Stimulated activated CD4-positive, alpha-beta T cell treated with anti-CD3 and anti-CD28 coated beads, Interleukin-1b, Interleukin-23, amount 100 ng/mL, for 24 hours (primary cell): ENCODE results near the gene HOXB9.

ENCODE experiments used
- DNase-seq, 4 experiments: peaks; one replicate each; pipeline ENCODE4 v3.0.0-alpha.2; 2020; ENCODE audit warnings: low read depth in 4 of 4, low spot score in 1 of 4

The HOXB9 gene

GRCh38 chr17:48626245-48627117 lies at the start of gene HOXB9:
Gene HOXB9, minus strand, starts transcription at chr17:48626358. Its CDS starts 89 bp downstream, at chr17:48626269.
- no peak for DNase-seq

- no peak for DNase-seq
Observed at GRCh38 chr17:48672340-48672739, 46.2 kb upstream of the HOXB9 start.

- DNase-seq = peak; percentile 49 to 60 (median 54)
Observed at GRCh38 chr17:48671697-48672171, 45.6 kb upstream of the HOXB9 start.

GRCh38 chr17:48663134-48663924 lies 37.2 kb upstream of the HOXB9 start:
- DNase-seq = no peak

- no peak for DNase-seq
Observed at GRCh38 chr17:48655913-48656312, 29.8 kb upstream of the HOXB9 start.

GRCh38 chr17:48649741-48650140 lies 23.6 kb upstream of the HOXB9 start:
- no peak for DNase-seq

GRCh38 chr17:48647963-48648245 lies 21.7 kb upstream of the HOXB9 start:
- no peak for DNase-seq

GRCh38 chr17:48647103-48647962 lies 21.2 kb upstream of the HOXB9 start:
- DNase-seq = no peak

GRCh38 chr17:48646183-48647102 lies 20.3 kb upstream of the HOXB9 start:
- peak in 1 of 4 experiments; percentile 13 for DNase-seq

GRCh38 chr17:48645639-48646182 lies 19.6 kb upstream of the HOXB9 start:
- DNase-seq = no peak

GRCh38 chr17:48644910-48645557 lies 18.9 kb upstream of the HOXB9 start:
- no peak for DNase-seq

- no peak for DNase-seq
Observed at GRCh38 chr17:48644159-48644558, 18.0 kb upstream of the HOXB9 start.

- DNase-seq = no peak
Observed at GRCh38 chr17:48643697-48644012, 17.5 kb upstream of the HOXB9 start.

GRCh38 chr17:48642843-48643696 lies 16.9 kb upstream of the HOXB9 start:
- no peak for DNase-seq

- no peak for DNase-seq
Observed at GRCh38 chr17:48642059-48642842, 16.1 kb upstream of the HOXB9 start.

- DNase-seq = no peak
Observed at GRCh38 chr17:48641541-48642058, 15.4 kb upstream of the HOXB9 start.

GRCh38 chr17:48640858-48641180 lies 14.7 kb upstream of the HOXB9 start:
- DNase-seq = no peak
